Endothelial cell of umbilical vein (primary cell): Measurements from ENCODE around the gene RNLS.

ENCODE experiments used
- CTCF ChIP-seq, 2 donors: IDR thresholded peaks; 1 replicate in 1 of 2; 2 replicates in 1 of 2; pipeline ENCODE4 v1.5.1; 2011; ENCODE audit warnings: low read length in 2 of 2, mild to moderate bottlenecking in 2 of 2, moderate library complexity in 2 of 2, control low read depth in 1 of 2, inconsistent platforms in 1 of 2, low read depth in 1 of 2; ENCODE audit not compliant: insufficient read depth in 1 of 2; ENCODE audit errors: extremely low read depth in 1 of 2
- FOS ChIP-seq: IDR thresholded peaks from 2 replicates; pipeline ENCODE4 v1.6.1; 2011; ENCODE audit warnings: mild to moderate bottlenecking, low read length, moderate library complexity, borderline replicate concordance; ENCODE audit not compliant: insufficient read depth
- POLR2A ChIP-seq: IDR thresholded peaks from 2 replicates; pipeline ENCODE4 v1.6.1; 2012; ENCODE audit warnings: low read depth, mild to moderate bottlenecking, control low read depth, low read length

GRCh38 chr10:88408096-88408495 is 175.0 kb downstream of the RNLS start:
- TF ChIP-seq FOS (no peak), POLR2A (no peak), CTCF (IDR thresholded peaks at IDR 0.05; ENCODE audit: extremely low read depth in 1 of 2, insufficient read depth in 1 of 2, low read depth in 1 of 2, low read length in 2 of 2) (no peak)
